Endothelial cell of umbilical vein (primary cell): ENCODE results near the gene TXNRD2.

Source experiments
- CTCF ChIP-seq, 2 donors: IDR thresholded peaks; 1 replicate in 1 of 2; 2 replicates in 1 of 2; pipeline ENCODE4 v1.5.1; 2011; ENCODE audit warnings: low read length in 2 of 2, mild to moderate bottlenecking in 2 of 2, moderate library complexity in 2 of 2, control low read depth in 1 of 2, inconsistent platforms in 1 of 2, low read depth in 1 of 2; ENCODE audit not compliant: insufficient read depth in 1 of 2; ENCODE audit errors: extremely low read depth in 1 of 2
- EZH2 ChIP-seq: IDR thresholded peaks from 2 replicates; pipeline ENCODE4 v1.6.1; 2012; ENCODE audit warnings: borderline replicate concordance, low read depth, mild to moderate bottlenecking, moderate library complexity, low read length, inconsistent platforms; ENCODE audit not compliant: severe bottlenecking
- FOS ChIP-seq: IDR thresholded peaks from 2 replicates; pipeline ENCODE4 v1.6.1; 2011; ENCODE audit warnings: mild to moderate bottlenecking, low read length, moderate library complexity, borderline replicate concordance; ENCODE audit not compliant: insufficient read depth
- JUN ChIP-seq: IDR thresholded peaks from 2 replicates; pipeline ENCODE4 v1.6.1; 2011; ENCODE audit warnings: borderline replicate concordance, low read depth; ENCODE audit not compliant: insufficient read length, insufficient read depth
- POLR2A ChIP-seq: IDR thresholded peaks from 2 replicates; pipeline ENCODE4 v1.6.1; 2012; ENCODE audit warnings: low read depth, mild to moderate bottlenecking, control low read depth, low read length
- POLR2AphosphoS5 ChIP-seq: IDR thresholded peaks from 2 replicates; pipeline ENCODE4 v1.6.1; 2012; ENCODE audit warnings: low read depth, mild to moderate bottlenecking, control low read depth, low read length, moderate library complexity; ENCODE audit not compliant: insufficient read depth

DNA sequence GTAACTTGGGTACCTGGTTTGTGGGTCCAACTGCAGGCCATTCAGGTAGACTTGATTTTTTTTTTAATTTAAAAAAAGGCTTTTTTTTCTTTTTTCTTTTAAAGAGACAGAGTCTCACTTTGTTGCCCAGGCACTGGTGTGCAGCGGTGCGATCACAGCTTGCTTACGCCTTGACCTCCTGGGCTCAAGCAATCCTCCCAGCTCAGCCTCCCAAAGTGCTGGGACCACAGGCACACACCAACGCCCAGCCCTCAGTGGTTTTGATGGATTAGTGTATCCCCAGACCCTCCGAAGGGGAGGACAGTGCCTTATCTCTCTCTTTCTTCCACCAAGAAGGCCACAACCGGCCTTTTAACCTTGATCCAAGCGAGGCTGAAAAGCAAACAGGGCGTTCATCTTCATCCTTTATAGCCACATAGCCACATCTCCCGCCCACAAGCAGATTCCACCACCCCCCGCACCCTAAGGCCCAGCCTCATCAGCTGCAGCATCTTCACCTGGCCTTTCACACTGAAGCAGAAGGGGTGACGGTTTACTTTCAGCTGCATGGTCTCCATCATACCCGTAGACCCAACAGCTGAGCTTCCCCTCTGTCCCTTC is 17.6 kb downstream of the TXNRD2 start:
- TF ChIP-seq CTCF (IDR thresholded peaks at IDR 0.05; ENCODE audit: extremely low read depth in 1 of 2, insufficient read depth in 1 of 2, low read depth in 1 of 2, low read length in 2 of 2) (no peak), POLR2AphosphoS5 (no peak), POLR2A (no peak), FOS (no peak), JUN (no peak), EZH2 (no peak)
